ENCODE data around the gene GIMD1. TPM values are rescaled to one million over a fixed set of nuclear protein-coding genes. Genes with fewer than 3 reads are reported as not detected.
A peak's percentile ranks its signal among the peaks of the same experiment; 100 is the strongest.

Gene GIMD1
- total and polyA plus RNA-seq, 8 donors: not detected

DNA sequence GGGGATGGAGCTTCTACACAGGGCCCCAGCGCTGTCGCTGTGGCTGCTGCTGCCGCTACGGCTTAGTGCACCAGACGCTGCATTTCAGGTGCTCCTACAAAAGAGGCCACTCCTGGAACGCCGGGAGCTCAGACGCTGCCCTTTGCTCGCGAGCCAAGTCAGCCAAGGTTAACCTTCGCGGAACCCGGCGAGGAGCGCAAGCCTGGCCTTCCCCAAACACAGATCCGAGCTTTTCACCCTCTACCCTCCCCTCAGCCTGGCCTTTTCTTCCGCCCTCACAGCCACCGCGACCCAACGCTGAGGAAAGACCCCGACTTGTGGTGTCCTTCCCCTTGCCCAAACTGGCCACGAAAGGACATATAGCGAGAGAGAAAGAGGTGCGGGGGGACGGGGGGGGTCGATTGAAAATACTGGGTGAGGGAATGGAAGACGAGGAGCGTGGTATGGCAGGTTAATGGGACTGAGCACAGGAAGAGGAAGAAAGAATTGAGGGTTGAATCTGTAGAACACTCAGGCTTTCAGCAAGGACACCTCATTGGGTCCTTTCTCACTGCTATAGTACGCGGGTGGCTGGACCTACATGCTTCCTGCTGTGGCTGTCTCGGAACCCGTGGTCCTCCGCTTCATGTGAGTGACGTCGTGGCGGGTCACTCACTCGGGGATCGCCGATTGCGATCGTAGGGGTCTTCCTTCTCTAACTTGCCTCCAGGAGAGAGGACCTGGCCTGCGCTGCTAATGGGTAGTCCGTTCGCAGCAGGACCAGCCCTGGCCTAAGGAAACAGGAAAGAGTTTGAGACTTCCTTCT, 52.4 kb downstream of the GIMD1 start, which contains the start of the genes AIMP1 and TBCK:
TSS of gene AIMP1 (plus strand) at position 583 of the 805 bp plus-strand sequence. CDS start 8,460 bp downstream, outside the sequence.
TSS of gene TBCK (minus strand) at position 242 of the 805 bp plus-strand sequence. CDS start 7,249 bp downstream, outside the sequence.
- ATAC-seq (peak; percentile 98), DNase-seq (peak; percentile 91 to 97 (median 94))
- peaks cover 0 to 7% of the 10 kb centered on the region in 2 donors for H3K36me3 ChIP-seq
- H3K9me3 ChIP-seq: no peaks in the 10 kb centered on the region
- peak within 1 kb of the TSS; percentile 93 to 94 for H3K27ac ChIP-seq
- H3K27me3 ChIP-seq: no peaks in the 10 kb centered on the region
- peak within 1 kb of the TSS; percentile 61 to 78 for H3K4me3 ChIP-seq
- TF ChIP-seq, protein P1, sequence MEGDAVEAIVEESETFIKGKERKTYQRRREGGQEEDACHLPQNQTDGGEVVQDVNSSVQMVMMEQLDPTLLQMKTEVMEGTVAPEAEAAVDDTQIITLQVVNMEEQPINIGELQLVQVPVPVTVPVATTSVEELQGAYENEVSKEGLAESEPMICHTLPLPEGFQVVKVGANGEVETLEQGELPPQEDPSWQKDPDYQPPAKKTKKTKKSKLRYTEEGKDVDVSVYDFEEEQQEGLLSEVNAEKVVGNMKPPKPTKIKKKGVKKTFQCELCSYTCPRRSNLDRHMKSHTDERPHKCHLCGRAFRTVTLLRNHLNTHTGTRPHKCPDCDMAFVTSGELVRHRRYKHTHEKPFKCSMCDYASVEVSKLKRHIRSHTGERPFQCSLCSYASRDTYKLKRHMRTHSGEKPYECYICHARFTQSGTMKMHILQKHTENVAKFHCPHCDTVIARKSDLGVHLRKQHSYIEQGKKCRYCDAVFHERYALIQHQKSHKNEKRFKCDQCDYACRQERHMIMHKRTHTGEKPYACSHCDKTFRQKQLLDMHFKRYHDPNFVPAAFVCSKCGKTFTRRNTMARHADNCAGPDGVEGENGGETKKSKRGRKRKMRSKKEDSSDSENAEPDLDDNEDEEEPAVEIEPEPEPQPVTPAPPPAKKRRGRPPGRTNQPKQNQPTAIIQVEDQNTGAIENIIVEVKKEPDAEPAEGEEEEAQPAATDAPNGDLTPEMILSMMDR (IDR thresholded peaks at IDR 0.05): no peak
- intact Hi-C loops (cut with DNase I): no loop called here
- H3K4me1 ChIP-seq: peaks cover 22 to 45% of the 10 kb centered on the region in 2 donors

DNA sequence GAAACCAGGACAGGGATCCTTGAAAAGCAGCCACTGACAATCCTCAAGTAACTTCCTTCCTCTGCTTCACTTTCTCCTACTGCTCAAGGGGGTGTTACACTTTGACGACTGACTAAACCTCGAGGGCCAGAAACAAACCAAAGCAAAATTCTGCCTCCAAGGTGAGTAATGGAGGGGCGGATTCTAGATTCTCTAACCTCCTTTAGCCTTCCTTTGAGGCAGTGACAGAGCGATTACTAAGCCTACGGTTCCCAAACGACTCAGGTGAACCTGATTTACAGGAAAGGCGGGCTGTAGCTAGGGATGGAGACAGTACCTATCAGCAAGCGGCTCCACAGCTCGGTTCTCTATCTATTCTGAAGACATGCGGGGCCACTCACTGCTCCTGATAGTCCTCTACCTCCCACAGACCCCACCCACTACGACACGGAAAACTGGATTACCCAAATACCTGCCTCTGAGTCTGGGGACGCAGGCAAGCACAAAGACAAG, 53.1 kb downstream of the GIMD1 start:
- Histone ChIP-seq H3K4me1 (peaks cover 22 to 45% of the 10 kb centered on the region in 2 donors), H3K36me3 (peaks cover 0 to under 1% of the 10 kb centered on the region in 2 donors), H3K4me3 (peak overlapping the region; percentile 61 to 78), H3K9me3 (no peaks in the 10 kb centered on the region), H3K27ac (peak overlapping the region; percentile 93 to 94), H3K27me3 (no peaks in the 10 kb centered on the region)
- TF ChIP-seq, protein P1 (IDR thresholded peaks at IDR 0.05): no peak
- intact Hi-C loops (cut with DNase I): no loop called here
- ATAC-seq (peak; percentile 22), DNase-seq (peak in 1 of 4 donors; percentile 28)

DNA sequence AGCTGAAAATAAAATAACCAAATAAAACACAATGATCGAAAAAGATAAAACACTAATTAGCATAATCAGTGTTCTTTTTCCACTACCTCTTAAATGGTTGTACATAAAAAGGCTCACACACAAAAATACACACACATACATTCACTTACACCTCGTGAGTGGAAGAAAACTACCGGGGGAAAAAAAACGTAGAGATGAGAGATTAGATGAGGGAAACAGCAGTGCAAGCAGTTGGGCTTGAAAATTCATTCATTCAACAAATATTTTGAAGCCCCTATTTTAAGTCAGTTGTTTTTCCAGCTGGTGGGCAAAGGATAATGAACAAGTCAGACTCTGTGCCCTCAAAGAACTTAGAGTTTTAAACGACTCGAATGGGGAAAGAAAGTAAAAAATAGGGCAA, 53.6 kb downstream of the GIMD1 start:
- intact Hi-C loops (cut with DNase I): no loop called here
- H3K27me3 ChIP-seq: no peaks in the 10 kb centered on the region
- H3K4me3 ChIP-seq: peak overlapping the region; percentile 61 to 78
- H3K4me1 ChIP-seq: peaks cover 22 to 45% of the 10 kb centered on the region in 2 donors
- peak overlapping the region in 1 of 2 donors; percentile 94 for H3K27ac ChIP-seq
- TF ChIP-seq, protein P1 (IDR thresholded peaks at IDR 0.05): no peak
- DNase-seq: no peak
- H3K9me3 ChIP-seq: no peaks in the 10 kb centered on the region
- no peaks in the 10 kb centered on the region for H3K36me3 ChIP-seq
- ATAC-seq: no peak

DNA sequence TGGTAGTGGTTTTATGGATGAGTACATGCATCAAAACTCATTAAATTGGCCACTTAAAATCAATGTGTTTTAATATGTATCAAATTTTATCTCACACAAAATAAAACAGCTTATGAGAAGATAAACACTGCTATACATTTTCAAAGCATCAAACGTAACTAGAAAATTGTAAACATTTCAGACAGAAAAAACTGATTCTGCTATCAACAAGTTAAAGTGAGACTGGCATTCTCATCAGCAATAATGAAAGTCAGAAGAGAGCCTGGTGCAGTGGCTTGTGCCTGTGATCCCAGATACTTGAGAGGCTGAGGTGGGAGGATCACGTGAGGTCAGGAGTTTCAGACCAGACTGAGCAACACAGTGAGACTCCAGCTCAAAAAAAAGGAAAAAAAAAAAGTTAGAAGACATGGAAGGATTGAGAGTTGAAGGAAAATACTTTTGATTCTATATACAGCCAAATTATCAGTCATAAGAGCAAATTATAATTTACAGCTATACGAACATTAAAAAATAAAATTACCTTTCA, 55.5 kb downstream of the GIMD1 start:
- no peak for DNase-seq
- TF ChIP-seq, protein P1 (IDR thresholded peaks at IDR 0.05): no peak
- H3K4me1 ChIP-seq: peaks cover 21 to 29% of the 10 kb centered on the region in 2 donors
- no peaks in the 10 kb centered on the region for H3K27me3 ChIP-seq
- intact Hi-C loops (cut with DNase I): no loop called here
- H3K4me3 ChIP-seq: no peak overlapping the region
- no peak overlapping the region for H3K27ac ChIP-seq
- ATAC-seq: no peak
- H3K36me3 ChIP-seq: peaks cover 0 to 6% of the 10 kb centered on the region in 2 donors
- H3K9me3 ChIP-seq: no peaks in the 10 kb centered on the region

DNA sequence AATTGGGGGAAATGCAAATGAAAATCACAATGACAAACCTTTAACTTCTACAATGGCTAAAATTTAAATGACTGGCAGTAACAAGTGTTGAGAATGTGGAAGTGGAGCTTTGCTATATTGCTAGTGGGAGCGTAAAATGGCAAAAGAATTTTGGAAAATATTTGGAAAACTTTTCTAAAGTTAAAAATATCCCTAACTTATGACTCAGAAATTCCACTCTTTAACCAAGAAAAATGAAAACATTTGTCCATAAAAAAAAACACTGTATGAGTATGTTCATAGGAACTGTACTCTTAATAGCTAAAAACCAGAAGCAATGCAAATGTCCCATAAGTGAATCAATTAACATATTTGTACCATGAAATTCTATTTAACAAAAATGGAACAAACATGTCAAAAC, 56.2 kb downstream of the GIMD1 start:
- TF ChIP-seq, protein P1 (IDR thresholded peaks at IDR 0.05): no peak
- no peak for DNase-seq
- Histone ChIP-seq H3K27me3 (no peaks in the 10 kb centered on the region), H3K27ac (no peak overlapping the region), H3K9me3 (no peaks in the 10 kb centered on the region), H3K4me1 (peaks cover 14 to 22% of the 10 kb centered on the region in 2 donors), H3K4me3 (no peak overlapping the region), H3K36me3 (peaks cover 0 to 6% of the 10 kb centered on the region in 2 donors)
- no peak for ATAC-seq
- intact Hi-C loops (cut with DNase I): no loop called here

All from left lung (tissue), 10 donors.